HEK293 (cell line): ENCODE results near the gene MACO1.

Experiments used
- YY1 ChIP-seq: fragments of 450-650 bp; formaldehyde crosslinking; IDR thresholded peaks from 2 replicates; pipeline ENCODE4 v1.5.1; 2018; ENCODE audit warnings: missing biosample characterization, missing genetic modification characterization
- ZEB2 ChIP-seq: fragments of 450-650 bp; formaldehyde crosslinking; IDR thresholded peaks from 2 replicates; pipeline ENCODE4 v1.5.1; 2016; ENCODE audit warnings: missing biosample characterization, missing genetic modification characterization
- ZNF138 ChIP-seq: fragments of 450-650 bp; formaldehyde crosslinking; IDR thresholded peaks from 2 replicates; pipeline ENCODE4 v1.5.1; 2016; ENCODE audit warnings: missing biosample characterization, missing genetic modification characterization, borderline replicate concordance
- ZNF626 ChIP-seq: fragments of 450-650 bp; sonication (Bioruptor Pico); formaldehyde crosslinking; IDR thresholded peaks from 2 replicates; pipeline ENCODE4 v1.5.1; 2018; ENCODE audit warnings: missing biosample characterization, missing genetic modification characterization, inconsistent platforms
- TF ChIP-seq, protein P1 (sequence below): fragments of 450-650 bp; IDR thresholded peaks from 2 replicates; pipeline ENCODE4 v1.5.1; 2018; ENCODE audit warnings: missing biosample characterization, missing genetic modification characterization
- TF ChIP-seq, protein P2 (sequence below): fragments of 450-650 bp; formaldehyde crosslinking; IDR thresholded peaks from 2 replicates; pipeline ENCODE4 v1.5.1; 2016; ENCODE audit warnings: missing biosample characterization, missing genetic modification characterization

DNA sequence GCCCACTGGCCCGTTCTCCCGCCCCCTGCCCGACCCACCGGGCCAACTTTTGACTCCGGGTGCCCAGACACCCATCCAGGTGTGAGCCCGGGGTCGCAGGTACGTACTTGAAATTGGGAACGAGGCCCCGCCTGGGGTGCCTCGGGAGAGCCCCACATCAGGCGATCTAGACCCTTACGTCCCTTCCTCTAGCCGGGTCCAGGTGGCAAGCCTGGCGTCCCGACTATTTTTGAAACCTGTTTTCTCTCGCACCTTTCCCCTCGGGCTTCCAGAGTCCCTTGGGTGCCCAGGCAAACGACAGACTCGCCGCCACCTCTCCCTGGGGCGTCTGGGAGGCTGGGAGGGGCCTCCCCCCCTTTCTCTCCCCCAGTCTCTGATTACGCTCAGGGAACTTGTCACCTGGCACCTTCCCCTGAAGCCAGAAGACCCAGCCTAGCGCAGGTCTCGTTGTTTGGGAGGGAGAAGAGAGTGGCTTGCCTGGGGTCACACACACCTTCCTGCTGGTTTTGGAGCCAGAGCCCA lies 113.6 kb downstream of the MACO1 start:
- no peak for TF ChIP-seq ZNF138
- TF ChIP-seq, protein P1, sequence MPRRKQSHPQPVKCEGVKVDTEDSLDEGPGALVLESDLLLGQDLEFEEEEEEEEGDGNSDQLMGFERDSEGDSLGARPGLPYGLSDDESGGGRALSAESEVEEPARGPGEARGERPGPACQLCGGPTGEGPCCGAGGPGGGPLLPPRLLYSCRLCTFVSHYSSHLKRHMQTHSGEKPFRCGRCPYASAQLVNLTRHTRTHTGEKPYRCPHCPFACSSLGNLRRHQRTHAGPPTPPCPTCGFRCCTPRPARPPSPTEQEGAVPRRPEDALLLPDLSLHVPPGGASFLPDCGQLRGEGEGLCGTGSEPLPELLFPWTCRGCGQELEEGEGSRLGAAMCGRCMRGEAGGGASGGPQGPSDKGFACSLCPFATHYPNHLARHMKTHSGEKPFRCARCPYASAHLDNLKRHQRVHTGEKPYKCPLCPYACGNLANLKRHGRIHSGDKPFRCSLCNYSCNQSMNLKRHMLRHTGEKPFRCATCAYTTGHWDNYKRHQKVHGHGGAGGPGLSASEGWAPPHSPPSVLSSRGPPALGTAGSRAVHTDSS = no peak
- TF ChIP-seq, protein P2, sequence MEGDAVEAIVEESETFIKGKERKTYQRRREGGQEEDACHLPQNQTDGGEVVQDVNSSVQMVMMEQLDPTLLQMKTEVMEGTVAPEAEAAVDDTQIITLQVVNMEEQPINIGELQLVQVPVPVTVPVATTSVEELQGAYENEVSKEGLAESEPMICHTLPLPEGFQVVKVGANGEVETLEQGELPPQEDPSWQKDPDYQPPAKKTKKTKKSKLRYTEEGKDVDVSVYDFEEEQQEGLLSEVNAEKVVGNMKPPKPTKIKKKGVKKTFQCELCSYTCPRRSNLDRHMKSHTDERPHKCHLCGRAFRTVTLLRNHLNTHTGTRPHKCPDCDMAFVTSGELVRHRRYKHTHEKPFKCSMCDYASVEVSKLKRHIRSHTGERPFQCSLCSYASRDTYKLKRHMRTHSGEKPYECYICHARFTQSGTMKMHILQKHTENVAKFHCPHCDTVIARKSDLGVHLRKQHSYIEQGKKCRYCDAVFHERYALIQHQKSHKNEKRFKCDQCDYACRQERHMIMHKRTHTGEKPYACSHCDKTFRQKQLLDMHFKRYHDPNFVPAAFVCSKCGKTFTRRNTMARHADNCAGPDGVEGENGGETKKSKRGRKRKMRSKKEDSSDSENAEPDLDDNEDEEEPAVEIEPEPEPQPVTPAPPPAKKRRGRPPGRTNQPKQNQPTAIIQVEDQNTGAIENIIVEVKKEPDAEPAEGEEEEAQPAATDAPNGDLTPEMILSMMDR (tag by site-specific recombination) = no peak
- no peak for TF ChIP-seq YY1 (tag by site-specific recombination)
- TF ChIP-seq ZEB2 = no peak
- TF ChIP-seq ZNF626 (tag by site-specific recombination) = no peak
